GM12878 (cell line): ENCODE measurements around the gene GLTP. TPM values are rescaled to one million over a fixed set of nuclear protein-coding genes. Genes with fewer than 3 reads are reported as not detected.

Experiments used
- ATAC-seq: fragments of 200-7000 bp; cut with Tn5 transposase; 3 replicates; pipeline ENCODE4 v1.9.1; 2020; ENCODE audit warnings: mild to moderate bottlenecking, moderate library complexity
- BruUV-seq: library from RNA; stranded (reverse); fragments of 400-500 nt; replicated peaks from 2 replicates; lab custom pipeline; 2021; lab: Mats Ljungman, UMichigan
- CTCF ChIA-PET: fragments of 300-600 bp; sonication (Branson Sonifier 250); formaldehyde crosslinking; extraction: SDS; loops from one replicate; lab custom pipeline; 2021; ENCODE audit warnings: inconsistent platforms; lab: Yijun Ruan, JAX
- POLR2A ChIA-PET: fragments of 350-600 bp; formaldehyde crosslinking; extraction: SDS; loops from one replicate; lab custom pipeline; 2021; ENCODE audit warnings: inconsistent platforms; lab: Charles Lee
- RAD21 ChIA-PET: fragments of 300-600 bp; sonication (Branson Sonifier 250); formaldehyde crosslinking; loops from one replicate; lab custom pipeline; 2023; ENCODE audit warnings: antibody characterized with exemption; ENCODE audit not compliant: unreplicated experiment; lab: Charles Lee
- SMC1A ChIA-PET: fragments of 300-600 bp; sonication (Branson Sonifier 250); formaldehyde crosslinking; loops from one replicate; lab custom pipeline; 2023; ENCODE audit not compliant: unreplicated experiment, uncharacterized antibody; lab: Charles Lee
- DNase-seq: peaks from one replicate; pipeline ENCODE4 v3.0.0-alpha.2; 2011; ENCODE audit warnings: low read depth, low spot score
- FAIRE-seq: peaks from 3 replicates; lab custom pipeline; 2011; peaks lifted over from hg19 to GRCh38; lab: Jason Lieb, UNC
- H2AFZ ChIP-seq: 2 replicates; pipeline ENCODE4 v1.6.0; 2011; ENCODE audit warnings: low read depth, low read length, control low read depth; ENCODE audit not compliant: control insufficient read depth
- H3K27ac ChIP-seq: 2 replicates; pipeline ENCODE4 v1.5.1; 2011; ENCODE audit warnings: control low read depth; ENCODE audit not compliant: control insufficient read depth, insufficient read depth
- H3K27me3 ChIP-seq, 2 experiments: replicated peaks in 1 of 2; 2 replicates each; pipeline versions ENCODE4 v1.6.0 to v1.6.1; 2011; ENCODE audit warnings: low read length in 1 of 2; ENCODE audit not compliant: control insufficient read depth in 2 of 2, insufficient read depth in 2 of 2
- H3K36me3 ChIP-seq, 2 experiments: 2 replicates each; pipeline ENCODE4 v1.5.1; 2011; ENCODE audit warnings: low read length in 1 of 2; ENCODE audit not compliant: control insufficient read depth in 2 of 2, insufficient read depth in 2 of 2
- H3K4me1 ChIP-seq: 2 replicates; pipeline ENCODE4 v1.6.1; 2011; ENCODE audit warnings: mild to moderate bottlenecking, low read length, moderate library complexity, mixed read lengths; ENCODE audit not compliant: control insufficient read depth, insufficient read depth
- H3K4me2 ChIP-seq: 2 replicates; pipeline ENCODE4 v1.6.0; 2011; ENCODE audit warnings: control low read depth; ENCODE audit not compliant: control insufficient read depth, insufficient read depth
- H3K4me3 ChIP-seq: fragments of 200-600 bp; sonication (generic); 2 replicates; pipeline ENCODE4 v1.5.1; 2016
- H3K79me2 ChIP-seq: 2 replicates; pipeline ENCODE4 v1.6.0; 2011; ENCODE audit warnings: low read length; ENCODE audit not compliant: control insufficient read depth, insufficient read depth
- H3K9ac ChIP-seq: 2 replicates; pipeline ENCODE4 v1.8.0; 2011; ENCODE audit warnings: low read length, control low read depth, mixed read lengths; ENCODE audit not compliant: control insufficient read depth, insufficient read depth
- H3K9me3 ChIP-seq: replicated peaks from 3 replicates; pipeline ENCODE4 v1.5.1; 2011; ENCODE audit warnings: mild to moderate bottlenecking, low read length; ENCODE audit not compliant: control insufficient read depth, insufficient read depth
- H4K20me1 ChIP-seq: 2 replicates; pipeline ENCODE4 v1.6.0; 2011; ENCODE audit not compliant: control insufficient read depth, insufficient read depth
- HDAC6 ChIP-seq: fragments of 200-600 bp; sonication (generic); IDR thresholded peaks from one replicate; pipeline ENCODE4 v1.8.0; 2017; ENCODE audit warnings: antibody characterized with exemption; ENCODE audit not compliant: unreplicated experiment
- HDGF ChIP-seq: fragments of 450-650 bp; IDR thresholded peaks from 2 replicates; pipeline ENCODE4 v1.6.1; 2016; ENCODE audit warnings: antibody characterized with exemption
- MEF2A ChIP-seq: IDR thresholded peaks from 2 replicates; pipeline ENCODE4 v1.6.1; 2011; ENCODE audit warnings: low read depth, mild to moderate bottlenecking, low read length, moderate library complexity; ENCODE audit not compliant: insufficient read depth
- MEF2B ChIP-seq: fragments of 450-650 bp; IDR thresholded peaks from 2 replicates; pipeline ENCODE4 v1.6.1; 2018; ENCODE audit warnings: mild to moderate bottlenecking, moderate library complexity; ENCODE audit not compliant: partially characterized antibody, poor library complexity, severe bottlenecking
- NFYB ChIP-seq: IDR thresholded peaks from 2 replicates; pipeline ENCODE4 v1.6.1; 2011; ENCODE audit warnings: low read depth, mild to moderate bottlenecking, low read length, improper control_type of control experiment, moderate library complexity; ENCODE audit not compliant: insufficient read depth
- PML ChIP-seq: IDR thresholded peaks from 2 replicates; pipeline ENCODE4 v1.6.1; 2012; ENCODE audit warnings: low read length, inconsistent platforms
- TCF3 ChIP-seq: IDR thresholded peaks from 2 replicates; pipeline ENCODE4 v1.6.1; 2012; ENCODE audit warnings: low read depth, mild to moderate bottlenecking, low read length, borderline replicate concordance; ENCODE audit not compliant: insufficient read depth
- ZNF384 ChIP-seq: IDR thresholded peaks from 2 replicates; pipeline ENCODE4 v1.6.1; 2012; ENCODE audit warnings: low read depth, mild to moderate bottlenecking, low read length, improper control_type of control experiment, borderline replicate concordance
- ZNF622 ChIP-seq: fragments of 450-650 bp; IDR thresholded peaks from 2 replicates; pipeline ENCODE4 v1.6.1; 2017; ENCODE audit warnings: mild to moderate bottlenecking, inconsistent platforms
- WGBS: methylation state at CpG from one replicate; pipeline ENCODE4 v1.1.6; 2016; ENCODE audit warnings: low lambda C conversion rate; ENCODE audit not compliant: insufficient replicate concordance, insufficient coverage; ENCODE audit errors: missing lambda C conversion rate; 5-methylcytosine and 5-hydroxymethylcytosine counted together
- in situ Hi-C: fragments of 300-500 bp; cut with MboI; formaldehyde crosslinking; loops from 9 replicates; pipeline ENCODE4 v1.14.3; 2018; ENCODE audit warnings: mixed read lengths
- intact Hi-C: fragments of 100-400 bp; cut with micrococcal nuclease; formaldehyde crosslinking; loops from one replicate; pipeline ENCODE4 v1.14.2; 2022; ENCODE audit not compliant: unreplicated experiment
- polyA plus RNA-seq, 11 experiments: library from polyadenylated mRNA; depleted of rRNA in 4 of 11; unstranded in 6 of 11; stranded (reverse) in 5 of 11; fragments of >200 nt; fragmentation: Nextera tagmentation in 4 of 11; fragmentation: Illumina TruSeq in 1 of 11; extraction: Ambion mirVana in 4 of 11; extraction: Trizol in 1 of 11; gene quantifications; 1 replicate in 1 of 11; 2 replicates in 10 of 11; pipeline versions ENCODE4 v1.2.1 to v1.2.3, GENCODE V29; 2011 to 2016; ENCODE audit warnings: inconsistent platforms in 2 of 11, missing spikeins in 2 of 11, low read depth in 1 of 11
- total RNA-seq, 4 experiments: library from RNA; depleted of rRNA in 3 of 4; stranded (reverse); fragments of >200 nt in 3 of 4; fragmentation: Illumina TruSeq in 1 of 4; extraction: Trizol in 1 of 4; gene quantifications; 2 replicates each; pipeline versions ENCODE4 v1.2.1 to v1.2.3, GENCODE V29; 2013 to 2021
- TF ChIP-seq, protein P1 (sequence below): IDR thresholded peaks from 2 replicates; pipeline ENCODE4 v1.6.1; 2011; ENCODE audit warnings: borderline replicate concordance, low read depth, mild to moderate bottlenecking, moderate library complexity, low read length; ENCODE audit not compliant: insufficient read depth, poor library complexity, severe bottlenecking
- TF ChIP-seq, protein P2 (sequence below): fragments of 450-650 bp; IDR thresholded peaks from 2 replicates; pipeline ENCODE4 v1.6.1; 2017; ENCODE audit warnings: mild to moderate bottlenecking, low read depth, inconsistent platforms; ENCODE audit not compliant: poor library complexity, severe bottlenecking
- TF ChIP-seq, protein P3 (sequence below): fragments of 450-650 bp; IDR thresholded peaks from 2 replicates; pipeline ENCODE4 v1.6.1; 2018; ENCODE audit warnings: mild to moderate bottlenecking, low read depth, moderate library complexity; ENCODE audit not compliant: partially characterized antibody

GLTP gene
- total and polyA plus RNA-seq, 10 of the 15 experiments (the other 5 are each of a cell fraction or from before 2014, with no cell fraction given): 16.8 to 44.0 (median 25.3) TPM

DNA sequence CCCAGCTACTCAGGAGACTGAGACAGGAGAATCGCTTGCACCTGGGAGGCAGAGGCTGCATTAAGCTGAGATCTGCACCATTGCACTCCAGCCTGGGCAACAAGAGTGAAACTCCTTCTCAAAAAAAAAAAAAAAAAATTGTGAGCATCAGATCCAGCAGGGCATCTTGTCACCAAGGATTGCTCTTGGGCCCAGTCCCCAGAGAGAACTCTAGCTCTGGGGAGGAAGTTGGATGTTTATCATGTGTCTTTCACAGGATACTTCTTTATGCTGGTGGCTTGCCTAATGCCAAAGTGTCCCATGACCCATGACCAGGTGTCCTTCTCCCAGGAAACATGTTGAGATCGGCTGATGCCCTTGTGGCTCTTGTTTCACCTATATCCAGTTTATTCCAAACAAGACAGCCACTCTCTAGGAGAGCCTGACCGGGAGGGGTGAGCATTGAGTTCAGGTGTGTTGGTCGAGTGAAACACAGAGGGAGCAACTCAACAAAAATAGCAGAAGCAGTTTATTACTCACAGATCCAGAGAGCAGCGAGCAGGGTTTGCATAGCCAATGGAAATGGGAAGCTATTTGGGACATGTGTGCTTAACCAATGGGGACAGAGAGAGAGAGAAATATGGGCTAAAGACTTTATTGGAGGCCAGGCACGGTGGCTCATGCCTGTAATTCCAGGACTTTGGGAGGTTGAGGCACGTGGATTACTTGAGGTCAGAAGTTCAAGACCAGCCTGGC, 13.1 kb upstream of the GLTP start:
- peak overlapping the region; percentile 50 for H3K27ac ChIP-seq
- ATAC-seq (peak; percentile 16), DNase-seq (no peak), FAIRE-seq (no peak)
- in situ Hi-C loops: no loop called here
- H2AFZ ChIP-seq: peak overlapping the region; percentile 56
- H3K27me3 ChIP-seq: no peaks in the 10 kb centered on the region
- H4K20me1 ChIP-seq: no peaks in the 10 kb centered on the region
- ChIA-PET POLR2A (interaction anchor here (0.6 to 1.5 kb wide), 4 partner anchors 11 to 111 kb away, joined by 4 to 7 read pairs (median 4); no protein-coding TSS in a partner anchor), RAD21 (interaction anchor here (0.7 to 1.0 kb wide), 2 partner anchors 48 to 109 kb away, joined by 3 read pairs; no protein-coding TSS in a partner anchor), CTCF (interaction anchor here (0.6 to 1.1 kb wide), 4 partner anchors 10 to 868 kb away, joined by 3 read pairs; no protein-coding TSS in a partner anchor), SMC1A (interaction anchor here (0.6 to 1.9 kb wide), 5 partner anchors 15 to 210 kb away, joined by 3 to 4 read pairs (median 3); no protein-coding TSS in a partner anchor)
- TF ChIP-seq, protein P1, sequence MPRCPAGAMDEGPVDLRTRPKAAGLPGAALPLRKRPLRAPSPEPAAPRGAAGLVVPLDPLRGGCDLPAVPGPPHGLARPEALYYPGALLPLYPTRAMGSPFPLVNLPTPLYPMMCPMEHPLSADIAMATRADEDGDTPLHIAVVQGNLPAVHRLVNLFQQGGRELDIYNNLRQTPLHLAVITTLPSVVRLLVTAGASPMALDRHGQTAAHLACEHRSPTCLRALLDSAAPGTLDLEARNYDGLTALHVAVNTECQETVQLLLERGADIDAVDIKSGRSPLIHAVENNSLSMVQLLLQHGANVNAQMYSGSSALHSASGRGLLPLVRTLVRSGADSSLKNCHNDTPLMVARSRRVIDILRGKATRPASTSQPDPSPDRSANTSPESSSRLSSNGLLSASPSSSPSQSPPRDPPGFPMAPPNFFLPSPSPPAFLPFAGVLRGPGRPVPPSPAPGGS: no peak
- no peak for TF ChIP-seq TCF3
- no peak for TF ChIP-seq HDAC6
- TF ChIP-seq ZNF622: no peak
- TF ChIP-seq MEF2B: peak; percentile 40
- TF ChIP-seq MEF2A: no peak
- 0 out of 2 replicates have a peak, but pooled peaks have one; percentile 5 for TF ChIP-seq NFYB
- TF ChIP-seq, protein P2, sequence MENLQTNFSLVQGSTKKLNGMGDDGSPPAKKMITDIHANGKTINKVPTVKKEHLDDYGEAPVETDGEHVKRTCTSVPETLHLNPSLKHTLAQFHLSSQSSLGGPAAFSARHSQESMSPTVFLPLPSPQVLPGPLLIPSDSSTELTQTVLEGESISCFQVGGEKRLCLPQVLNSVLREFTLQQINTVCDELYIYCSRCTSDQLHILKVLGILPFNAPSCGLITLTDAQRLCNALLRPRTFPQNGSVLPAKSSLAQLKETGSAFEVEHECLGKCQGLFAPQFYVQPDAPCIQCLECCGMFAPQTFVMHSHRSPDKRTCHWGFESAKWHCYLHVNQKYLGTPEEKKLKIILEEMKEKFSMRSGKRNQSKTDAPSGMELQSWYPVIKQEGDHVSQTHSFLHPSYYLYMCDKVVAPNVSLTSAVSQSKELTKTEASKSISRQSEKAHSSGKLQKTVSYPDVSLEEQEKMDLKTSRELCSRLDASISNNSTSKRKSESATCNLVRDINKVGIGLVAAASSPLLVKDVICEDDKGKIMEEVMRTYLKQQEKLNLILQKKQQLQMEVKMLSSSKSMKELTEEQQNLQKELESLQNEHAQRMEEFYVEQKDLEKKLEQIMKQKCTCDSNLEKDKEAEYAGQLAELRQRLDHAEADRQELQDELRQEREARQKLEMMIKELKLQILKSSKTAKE: no peak
- TF ChIP-seq, protein P3, sequence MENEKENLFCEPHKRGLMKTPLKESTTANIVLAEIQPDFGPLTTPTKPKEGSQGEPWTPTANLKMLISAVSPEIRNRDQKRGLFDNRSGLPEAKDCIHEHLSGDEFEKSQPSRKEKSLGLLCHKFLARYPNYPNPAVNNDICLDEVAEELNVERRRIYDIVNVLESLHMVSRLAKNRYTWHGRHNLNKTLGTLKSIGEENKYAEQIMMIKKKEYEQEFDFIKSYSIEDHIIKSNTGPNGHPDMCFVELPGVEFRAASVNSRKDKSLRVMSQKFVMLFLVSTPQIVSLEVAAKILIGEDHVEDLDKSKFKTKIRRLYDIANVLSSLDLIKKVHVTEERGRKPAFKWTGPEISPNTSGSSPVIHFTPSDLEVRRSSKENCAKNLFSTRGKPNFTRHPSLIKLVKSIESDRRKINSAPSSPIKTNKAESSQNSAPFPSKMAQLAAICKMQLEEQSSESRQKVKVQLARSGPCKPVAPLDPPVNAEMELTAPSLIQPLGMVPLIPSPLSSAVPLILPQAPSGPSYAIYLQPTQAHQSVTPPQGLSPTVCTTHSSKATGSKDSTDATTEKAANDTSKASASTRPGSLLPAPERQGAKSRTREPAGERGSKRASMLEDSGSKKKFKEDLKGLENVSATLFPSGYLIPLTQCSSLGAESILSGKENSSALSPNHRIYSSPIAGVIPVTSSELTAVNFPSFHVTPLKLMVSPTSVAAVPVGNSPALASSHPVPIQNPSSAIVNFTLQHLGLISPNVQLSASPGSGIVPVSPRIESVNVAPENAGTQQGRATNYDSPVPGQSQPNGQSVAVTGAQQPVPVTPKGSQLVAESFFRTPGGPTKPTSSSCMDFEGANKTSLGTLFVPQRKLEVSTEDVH: no peak
- TF ChIP-seq ZNF384: 0 out of 2 replicates have a peak, but pooled peaks have one; percentile 11
- TF ChIP-seq HDGF: no peak
- TF ChIP-seq PML: no peak
- H3K36me3 ChIP-seq: no peaks in the 10 kb centered on the region
- 30% methylated on average over 7 of the region's 7 CpGs for WGBS
- H3K9me3 ChIP-seq: no peaks in the 10 kb centered on the region
- H3K79me2 ChIP-seq: no peaks in the 10 kb centered on the region
- no peak overlapping the region; the same call in 1 of the 2 replicates for H3K4me3 ChIP-seq
- BruUV-seq: no TSS peak
- peaks cover 38% of the 10 kb centered on the region for H3K4me1 ChIP-seq
- intact Hi-C loops: no loop called here
- peak overlapping the region; percentile 75 for H3K4me2 ChIP-seq
- no peak overlapping the region for H3K9ac ChIP-seq
